ENCODE results near the gene PHACTR1.

DNA sequence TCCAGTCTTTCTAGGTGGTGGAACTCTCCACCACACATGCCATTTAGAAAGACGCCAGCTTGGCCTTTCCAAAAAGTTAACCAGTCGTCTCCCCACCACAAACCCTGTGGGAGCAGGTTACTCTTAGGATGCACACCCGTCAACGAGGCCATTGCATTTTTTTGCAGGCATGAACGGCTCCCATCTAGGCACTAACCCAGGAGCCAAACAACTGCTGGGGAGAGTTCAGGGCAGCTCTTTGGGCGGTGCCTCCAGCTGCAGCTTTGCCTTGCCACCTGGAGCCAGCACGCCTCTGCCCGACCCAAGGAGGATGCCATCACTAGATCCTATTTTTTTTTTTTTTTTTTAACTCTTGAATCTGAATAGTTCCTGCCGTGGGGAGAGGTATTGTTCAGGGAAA, 571.9 kb downstream of the PHACTR1 start:
- TF ChIP-seq, protein P1, sequence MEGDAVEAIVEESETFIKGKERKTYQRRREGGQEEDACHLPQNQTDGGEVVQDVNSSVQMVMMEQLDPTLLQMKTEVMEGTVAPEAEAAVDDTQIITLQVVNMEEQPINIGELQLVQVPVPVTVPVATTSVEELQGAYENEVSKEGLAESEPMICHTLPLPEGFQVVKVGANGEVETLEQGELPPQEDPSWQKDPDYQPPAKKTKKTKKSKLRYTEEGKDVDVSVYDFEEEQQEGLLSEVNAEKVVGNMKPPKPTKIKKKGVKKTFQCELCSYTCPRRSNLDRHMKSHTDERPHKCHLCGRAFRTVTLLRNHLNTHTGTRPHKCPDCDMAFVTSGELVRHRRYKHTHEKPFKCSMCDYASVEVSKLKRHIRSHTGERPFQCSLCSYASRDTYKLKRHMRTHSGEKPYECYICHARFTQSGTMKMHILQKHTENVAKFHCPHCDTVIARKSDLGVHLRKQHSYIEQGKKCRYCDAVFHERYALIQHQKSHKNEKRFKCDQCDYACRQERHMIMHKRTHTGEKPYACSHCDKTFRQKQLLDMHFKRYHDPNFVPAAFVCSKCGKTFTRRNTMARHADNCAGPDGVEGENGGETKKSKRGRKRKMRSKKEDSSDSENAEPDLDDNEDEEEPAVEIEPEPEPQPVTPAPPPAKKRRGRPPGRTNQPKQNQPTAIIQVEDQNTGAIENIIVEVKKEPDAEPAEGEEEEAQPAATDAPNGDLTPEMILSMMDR (IDR thresholded peaks at IDR 0.05), result no peak
- no peak for TF ChIP-seq POLR2A (IDR thresholded peaks at IDR 0.05)
